ENCODE measurements around the gene EBF3. TPM values are rescaled to one million over a fixed set of nuclear protein-coding genes. Genes with fewer than 3 reads are reported as not detected.

The EBF3 gene
- total and polyA plus RNA-seq, 9 of the 15 experiments (the other 6 are each of a cell fraction or from before 2014, with no cell fraction given), result not detected

DNA sequence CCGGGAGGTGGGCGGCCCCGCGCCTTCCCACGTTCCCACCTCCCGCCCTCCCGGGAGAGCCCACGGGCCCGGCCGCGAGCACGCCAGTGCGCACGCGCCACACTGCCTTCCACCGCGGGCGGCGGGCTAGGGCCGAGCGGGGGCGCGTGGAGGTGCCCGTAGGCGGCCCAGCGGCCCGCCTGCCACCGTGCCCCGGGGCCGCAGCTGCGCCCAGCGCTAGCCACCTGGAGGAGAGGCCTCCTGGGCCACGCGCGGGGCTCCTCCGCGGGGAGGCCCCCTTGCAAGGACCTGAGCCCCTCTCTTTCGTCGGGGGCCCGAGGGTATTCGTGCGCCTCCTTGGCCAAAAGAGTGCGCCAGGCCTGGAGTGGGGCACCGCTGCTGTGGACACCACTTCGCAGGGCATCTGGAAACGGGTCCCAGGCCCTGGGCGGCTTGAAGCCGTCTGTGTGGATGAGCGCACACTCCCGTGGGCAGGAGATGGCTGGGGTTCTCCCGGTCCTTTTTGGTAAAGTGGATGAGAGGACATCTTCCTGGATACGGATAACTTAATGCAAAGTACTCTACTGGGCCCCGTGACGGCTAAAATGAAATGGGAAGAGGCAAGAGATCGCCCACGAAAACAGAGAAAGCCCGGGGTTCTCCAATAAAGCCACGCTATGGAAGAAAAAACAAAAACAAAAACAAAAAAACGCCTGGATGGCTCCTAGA lies 9.0 kb upstream of the EBF3 start:
- 11% methylated on average over 10 of the region's 59 CpGs for WGBS (ENCODE audit: insufficient coverage, low coverage, missing lambda C conversion rate)
- Histone ChIP-seq H3K9me1 (ENCODE audit: control insufficient read depth, insufficient read depth, low read length) (no peaks in the 10 kb centered on the region), H3K36me3 (ENCODE audit: control insufficient read depth, insufficient read depth, low read length) (no peaks in the 10 kb centered on the region), H3K4me1 (replicated peaks in 1 of 2; ENCODE audit: control insufficient read depth in 2 of 2, insufficient read depth in 2 of 2, low read length in 2 of 2) (peaks cover 0 to 4% of the 10 kb centered on the region in 2 experiments; a peak in 2 of 5 replicates), H4K20me1 (replicated peaks; ENCODE audit: control insufficient read depth, insufficient read depth, low read length) (no peaks in the 10 kb centered on the region), H2AFZ (ENCODE audit: low read depth, low read length) (no peak overlapping the region), H3K79me2 (ENCODE audit: control insufficient read depth, insufficient read depth, low read length) (no peaks in the 10 kb centered on the region), H3K9ac (ENCODE audit: insufficient read depth in 1 of 2, low read depth in 2 of 2, low read length in 2 of 2) (no peak overlapping the region), H3K4me2 (ENCODE audit: insufficient read depth, low read length) (no peak overlapping the region), H3K27me3 (ENCODE audit: control insufficient read depth in 2 of 2, insufficient read depth in 2 of 2, low read length in 2 of 2) (peaks cover 0 to 4% of the 10 kb centered on the region in 2 experiments; a peak in 1 of 5 replicates), H3K9me3 (replicated peaks; ENCODE audit: control insufficient read depth, insufficient read depth, low read depth, low read length) (no peaks in the 10 kb centered on the region), H3K27ac (ENCODE audit: extremely low read depth, low read depth, low read length) (no peak overlapping the region), H3K4me3 (no peak overlapping the region)
- CTCF ChIA-PET (ENCODE audit: low intra/inter-chr PET ratio), result no interaction called here
- intact Hi-C loops (cut with micrococcal nuclease), result no loop called here
- POLR2A ChIA-PET, result no interaction called here
- no peak for DNase-seq (ENCODE audit: extremely low read depth in 1 of 4, low spot score in 3 of 4)
- BruUV-seq (replicated peaks), result no TSS peak
- no peak for FAIRE-seq
- in situ Hi-C loops (cut with MboI), result no loop called here
- ATAC-seq, result no peak
- TF ChIP-seq ZNF121 (CRISPR knock-in tag; conservative IDR thresholded peaks at IDR 0.05) (no peak), ZNF239 (CRISPR knock-in tag; IDR thresholded peaks at IDR 0.05) (no peak)
- TF ChIP-seq, protein P1, sequence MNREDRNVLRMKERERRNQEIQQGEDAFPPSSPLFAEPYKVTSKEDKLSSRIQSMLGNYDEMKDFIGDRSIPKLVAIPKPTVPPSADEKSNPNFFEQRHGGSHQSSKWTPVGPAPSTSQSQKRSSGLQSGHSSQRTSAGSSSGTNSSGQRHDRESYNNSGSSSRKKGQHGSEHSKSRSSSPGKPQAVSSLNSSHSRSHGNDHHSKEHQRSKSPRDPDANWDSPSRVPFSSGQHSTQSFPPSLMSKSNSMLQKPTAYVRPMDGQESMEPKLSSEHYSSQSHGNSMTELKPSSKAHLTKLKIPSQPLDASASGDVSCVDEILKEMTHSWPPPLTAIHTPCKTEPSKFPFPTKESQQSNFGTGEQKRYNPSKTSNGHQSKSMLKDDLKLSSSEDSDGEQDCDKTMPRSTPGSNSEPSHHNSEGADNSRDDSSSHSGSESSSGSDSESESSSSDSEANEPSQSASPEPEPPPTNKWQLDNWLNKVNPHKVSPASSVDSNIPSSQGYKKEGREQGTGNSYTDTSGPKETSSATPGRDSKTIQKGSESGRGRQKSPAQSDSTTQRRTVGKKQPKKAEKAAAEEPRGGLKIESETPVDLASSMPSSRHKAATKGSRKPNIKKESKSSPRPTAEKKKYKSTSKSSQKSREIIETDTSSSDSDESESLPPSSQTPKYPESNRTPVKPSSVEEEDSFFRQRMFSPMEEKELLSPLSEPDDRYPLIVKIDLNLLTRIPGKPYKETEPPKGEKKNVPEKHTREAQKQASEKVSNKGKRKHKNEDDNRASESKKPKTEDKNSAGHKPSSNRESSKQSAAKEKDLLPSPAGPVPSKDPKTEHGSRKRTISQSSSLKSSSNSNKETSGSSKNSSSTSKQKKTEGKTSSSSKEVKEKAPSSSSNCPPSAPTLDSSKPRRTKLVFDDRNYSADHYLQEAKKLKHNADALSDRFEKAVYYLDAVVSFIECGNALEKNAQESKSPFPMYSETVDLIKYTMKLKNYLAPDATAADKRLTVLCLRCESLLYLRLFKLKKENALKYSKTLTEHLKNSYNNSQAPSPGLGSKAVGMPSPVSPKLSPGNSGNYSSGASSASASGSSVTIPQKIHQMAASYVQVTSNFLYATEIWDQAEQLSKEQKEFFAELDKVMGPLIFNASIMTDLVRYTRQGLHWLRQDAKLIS (CRISPR knock-in tag; IDR thresholded peaks at IDR 0.05), result no peak
- TF ChIP-seq, protein P2, sequence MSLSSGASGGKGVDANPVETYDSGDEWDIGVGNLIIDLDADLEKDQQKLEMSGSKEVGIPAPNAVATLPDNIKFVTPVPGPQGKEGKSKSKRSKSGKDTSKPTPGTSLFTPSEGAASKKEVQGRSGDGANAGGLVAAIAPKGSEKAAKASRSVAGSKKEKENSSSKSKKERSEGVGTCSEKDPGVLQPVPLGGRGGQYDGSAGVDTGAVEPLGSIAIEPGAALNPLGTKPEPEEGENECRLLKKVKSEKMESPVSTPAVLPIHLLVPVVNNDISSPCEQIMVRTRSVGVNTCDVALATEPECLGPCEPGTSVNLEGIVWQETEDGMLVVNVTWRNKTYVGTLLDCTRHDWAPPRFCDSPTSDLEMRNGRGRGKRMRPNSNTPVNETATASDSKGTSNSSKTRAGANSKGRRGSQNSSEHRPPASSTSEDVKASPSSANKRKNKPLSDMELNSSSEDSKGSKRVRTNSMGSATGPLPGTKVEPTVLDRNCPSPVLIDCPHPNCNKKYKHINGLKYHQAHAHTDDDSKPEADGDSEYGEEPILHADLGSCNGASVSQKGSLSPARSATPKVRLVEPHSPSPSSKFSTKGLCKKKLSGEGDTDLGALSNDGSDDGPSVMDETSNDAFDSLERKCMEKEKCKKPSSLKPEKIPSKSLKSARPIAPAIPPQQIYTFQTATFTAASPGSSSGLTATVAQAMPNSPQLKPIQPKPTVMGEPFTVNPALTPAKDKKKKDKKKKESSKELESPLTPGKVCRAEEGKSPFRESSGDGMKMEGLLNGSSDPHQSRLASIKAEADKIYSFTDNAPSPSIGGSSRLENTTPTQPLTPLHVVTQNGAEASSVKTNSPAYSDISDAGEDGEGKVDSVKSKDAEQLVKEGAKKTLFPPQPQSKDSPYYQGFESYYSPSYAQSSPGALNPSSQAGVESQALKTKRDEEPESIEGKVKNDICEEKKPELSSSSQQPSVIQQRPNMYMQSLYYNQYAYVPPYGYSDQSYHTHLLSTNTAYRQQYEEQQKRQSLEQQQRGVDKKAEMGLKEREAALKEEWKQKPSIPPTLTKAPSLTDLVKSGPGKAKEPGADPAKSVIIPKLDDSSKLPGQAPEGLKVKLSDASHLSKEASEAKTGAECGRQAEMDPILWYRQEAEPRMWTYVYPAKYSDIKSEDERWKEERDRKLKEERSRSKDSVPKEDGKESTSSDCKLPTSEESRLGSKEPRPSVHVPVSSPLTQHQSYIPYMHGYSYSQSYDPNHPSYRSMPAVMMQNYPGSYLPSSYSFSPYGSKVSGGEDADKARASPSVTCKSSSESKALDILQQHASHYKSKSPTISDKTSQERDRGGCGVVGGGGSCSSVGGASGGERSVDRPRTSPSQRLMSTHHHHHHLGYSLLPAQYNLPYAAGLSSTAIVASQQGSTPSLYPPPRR (CRISPR knock-in tag; IDR thresholded peaks at IDR 0.05; ENCODE audit: borderline replicate concordance), result no peak
- TF ChIP-seq, protein P3, sequence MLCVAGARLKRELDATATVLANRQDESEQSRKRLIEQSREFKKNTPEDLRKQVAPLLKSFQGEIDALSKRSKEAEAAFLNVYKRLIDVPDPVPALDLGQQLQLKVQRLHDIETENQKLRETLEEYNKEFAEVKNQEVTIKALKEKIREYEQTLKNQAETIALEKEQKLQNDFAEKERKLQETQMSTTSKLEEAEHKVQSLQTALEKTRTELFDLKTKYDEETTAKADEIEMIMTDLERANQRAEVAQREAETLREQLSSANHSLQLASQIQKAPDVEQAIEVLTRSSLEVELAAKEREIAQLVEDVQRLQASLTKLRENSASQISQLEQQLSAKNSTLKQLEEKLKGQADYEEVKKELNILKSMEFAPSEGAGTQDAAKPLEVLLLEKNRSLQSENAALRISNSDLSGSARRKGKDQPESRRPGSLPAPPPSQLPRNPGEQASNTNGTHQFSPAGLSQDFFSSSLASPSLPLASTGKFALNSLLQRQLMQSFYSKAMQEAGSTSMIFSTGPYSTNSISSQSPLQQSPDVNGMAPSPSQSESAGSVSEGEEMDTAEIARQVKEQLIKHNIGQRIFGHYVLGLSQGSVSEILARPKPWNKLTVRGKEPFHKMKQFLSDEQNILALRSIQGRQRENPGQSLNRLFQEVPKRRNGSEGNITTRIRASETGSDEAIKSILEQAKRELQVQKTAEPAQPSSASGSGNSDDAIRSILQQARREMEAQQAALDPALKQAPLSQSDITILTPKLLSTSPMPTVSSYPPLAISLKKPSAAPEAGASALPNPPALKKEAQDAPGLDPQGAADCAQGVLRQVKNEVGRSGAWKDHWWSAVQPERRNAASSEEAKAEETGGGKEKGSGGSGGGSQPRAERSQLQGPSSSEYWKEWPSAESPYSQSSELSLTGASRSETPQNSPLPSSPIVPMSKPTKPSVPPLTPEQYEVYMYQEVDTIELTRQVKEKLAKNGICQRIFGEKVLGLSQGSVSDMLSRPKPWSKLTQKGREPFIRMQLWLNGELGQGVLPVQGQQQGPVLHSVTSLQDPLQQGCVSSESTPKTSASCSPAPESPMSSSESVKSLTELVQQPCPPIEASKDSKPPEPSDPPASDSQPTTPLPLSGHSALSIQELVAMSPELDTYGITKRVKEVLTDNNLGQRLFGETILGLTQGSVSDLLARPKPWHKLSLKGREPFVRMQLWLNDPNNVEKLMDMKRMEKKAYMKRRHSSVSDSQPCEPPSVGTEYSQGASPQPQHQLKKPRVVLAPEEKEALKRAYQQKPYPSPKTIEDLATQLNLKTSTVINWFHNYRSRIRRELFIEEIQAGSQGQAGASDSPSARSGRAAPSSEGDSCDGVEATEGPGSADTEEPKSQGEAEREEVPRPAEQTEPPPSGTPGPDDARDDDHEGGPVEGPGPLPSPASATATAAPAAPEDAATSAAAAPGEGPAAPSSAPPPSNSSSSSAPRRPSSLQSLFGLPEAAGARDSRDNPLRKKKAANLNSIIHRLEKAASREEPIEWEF (CRISPR knock-in tag; IDR thresholded peaks at IDR 0.05), result no peak
